EL (cell line): ENCODE measurements around the gene LIME1.

Experiments
- DNase-seq: peaks from one replicate; pipeline ENCODE4 v3.0.0-alpha.2; 2016

Gene LIME1

GRCh38 chr20:63739130-63740069 is 2.9 kb downstream of the LIME1 start, which contains the start of gene SLC2A4RG:
SLC2A4RG (plus strand) TSS chr20:63739776; CDS start chr20:63739913, 137 bp downstream.
- DNase-seq = peak; percentile 80

- peak; percentile 49 for DNase-seq
Measured at GRCh38 chr20:63740070-63740626, 3.7 kb downstream of the LIME1 start.

GRCh38 chr20:63740627-63741353 is 4.3 kb downstream of the LIME1 start:
- DNase-seq = peak; percentile 92

- no peak for DNase-seq
Measured at GRCh38 chr20:63741354-63741675, 4.9 kb downstream of the LIME1 start.

- no peak for DNase-seq
Measured at GRCh38 chr20:63741676-63742380, 5.4 kb downstream of the LIME1 start.

GRCh38 chr20:63742381-63743024 is 6.0 kb downstream of the LIME1 start:
- DNase-seq = no peak

GRCh38 chr20:63743210-63743970 is 6.9 kb downstream of the LIME1 start:
- DNase-seq = no peak

- DNase-seq = no peak
Measured at GRCh38 chr20:63744158-63744557, 7.7 kb downstream of the LIME1 start.

GRCh38 chr20:63744574-63745423 is 8.3 kb downstream of the LIME1 start:
- no peak for DNase-seq

- no peak for DNase-seq
Measured at GRCh38 chr20:63745424-63745805, 9.0 kb downstream of the LIME1 start.

- DNase-seq = no peak
Measured at GRCh38 chr20:63745961-63746731, 9.7 kb downstream of the LIME1 start.

GRCh38 chr20:63746751-63747315 is 10.4 kb downstream of the LIME1 start:
- no peak for DNase-seq

- DNase-seq = no peak
Measured at GRCh38 chr20:63747622-63748069, 11.2 kb downstream of the LIME1 start.

GRCh38 chr20:63748070-63748933 is 11.8 kb downstream of the LIME1 start:
- DNase-seq = no peak

- DNase-seq = no peak
Measured at GRCh38 chr20:63748934-63749270, 12.4 kb downstream of the LIME1 start.

GRCh38 chr20:63749597-63750508 is 13.4 kb downstream of the LIME1 start:
- no peak for DNase-seq

- DNase-seq = no peak
Measured at GRCh38 chr20:63750807-63751470, 14.5 kb downstream of the LIME1 start.
